GM18858 (cell line): ENCODE data around the gene TMEM131L.
"Not testable (repeated sequence)": the region's sequence is repeated elsewhere in the genome, so short reads cannot be mapped to it uniquely, and the experiment has no call there.

Source experiments
- ATAC-seq: cut with Tn5 transposase; IDR thresholded peaks from one replicate; pipeline ENCODE4 v1.9.1; 2021; ENCODE audit not compliant: unreplicated experiment

The TMEM131L gene

DNA sequence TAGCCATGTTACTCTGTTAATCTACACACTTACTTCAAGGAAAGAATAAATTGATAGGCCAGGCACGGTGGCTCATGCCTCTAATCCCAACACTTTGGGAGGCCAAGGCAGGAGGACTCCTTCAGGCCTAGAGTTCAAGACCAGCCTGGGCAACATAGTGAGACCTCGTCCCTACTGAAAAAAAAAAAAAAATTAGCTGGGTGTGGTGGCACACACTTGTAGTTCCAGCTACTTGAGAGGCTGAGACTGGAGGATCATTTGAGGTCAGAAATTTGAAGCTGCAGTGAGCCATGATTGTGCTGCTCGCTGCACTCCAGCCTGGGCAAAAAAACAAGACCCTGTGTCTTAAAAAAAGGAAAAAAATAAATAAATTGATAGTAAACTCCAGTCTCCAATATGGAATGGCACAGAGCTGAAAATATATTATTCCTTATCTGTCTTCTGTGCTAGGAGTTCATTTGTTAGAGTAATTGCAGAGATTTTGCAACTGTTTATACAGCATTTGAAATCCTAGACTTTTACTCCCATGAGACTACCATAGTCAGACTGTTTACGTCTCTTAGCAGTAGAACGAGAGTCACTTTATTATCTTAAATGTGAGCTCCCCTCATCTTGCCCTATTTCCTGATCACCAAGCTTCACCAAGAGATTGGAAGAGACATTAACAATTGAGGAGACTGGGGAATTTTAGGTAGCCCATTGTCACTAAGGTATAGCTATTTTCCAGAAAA, 18.8 kb upstream of the TMEM131L start:
- ATAC-seq, result no peak

DNA sequence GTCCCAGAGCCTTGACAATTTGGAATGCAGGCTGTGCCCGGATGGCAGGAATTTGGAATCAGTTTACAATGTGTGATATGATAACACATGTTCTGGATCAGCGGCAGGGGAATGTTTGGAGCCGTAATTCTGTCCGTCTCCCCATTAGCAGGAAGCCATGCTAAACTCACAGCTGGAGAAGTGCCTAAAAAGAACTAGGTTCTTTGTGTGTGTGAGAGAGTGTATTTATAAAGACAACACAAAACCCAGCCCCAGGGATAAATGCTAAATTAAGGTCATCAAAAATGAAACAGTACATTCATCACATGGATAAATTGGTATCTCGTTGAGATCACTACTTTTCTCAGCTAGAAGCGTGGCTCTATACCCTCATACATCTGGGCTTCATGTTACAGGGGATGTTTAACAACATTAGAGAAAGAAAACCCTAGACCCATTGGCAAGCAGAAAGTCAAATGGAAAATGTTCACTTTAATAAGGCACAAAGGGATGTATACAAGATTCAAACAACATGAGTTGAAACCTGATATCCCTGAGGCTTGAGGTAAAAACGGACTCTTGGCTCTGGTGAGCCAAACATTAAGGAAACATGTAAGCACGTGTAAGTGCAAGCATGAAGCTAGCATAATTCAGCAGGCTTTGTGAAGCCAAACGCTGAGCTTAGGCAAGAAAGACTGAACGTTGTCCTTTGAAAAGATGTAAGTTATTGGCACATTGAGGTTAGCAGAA, 18.0 kb upstream of the TMEM131L start:
- ATAC-seq, result no peak

DNA sequence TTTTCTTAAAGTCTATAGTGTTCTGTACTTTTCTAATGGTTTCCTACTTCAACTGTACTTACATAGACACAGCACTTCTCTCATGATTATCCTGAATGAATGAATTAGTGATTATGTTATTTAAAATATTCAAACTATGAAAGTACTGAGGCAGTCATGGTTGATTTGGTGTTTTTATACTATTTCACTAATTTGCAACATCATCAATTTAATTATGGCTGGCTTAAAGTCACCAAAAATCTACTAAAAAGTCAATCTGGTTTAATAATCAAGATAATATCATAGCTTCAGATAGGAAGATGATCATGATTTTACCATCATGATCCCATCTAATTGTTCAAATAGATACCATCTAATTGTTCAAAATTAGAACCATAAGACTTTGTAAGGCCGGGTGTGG, 16.8 kb upstream of the TMEM131L start:
- ATAC-seq, result no peak

DNA sequence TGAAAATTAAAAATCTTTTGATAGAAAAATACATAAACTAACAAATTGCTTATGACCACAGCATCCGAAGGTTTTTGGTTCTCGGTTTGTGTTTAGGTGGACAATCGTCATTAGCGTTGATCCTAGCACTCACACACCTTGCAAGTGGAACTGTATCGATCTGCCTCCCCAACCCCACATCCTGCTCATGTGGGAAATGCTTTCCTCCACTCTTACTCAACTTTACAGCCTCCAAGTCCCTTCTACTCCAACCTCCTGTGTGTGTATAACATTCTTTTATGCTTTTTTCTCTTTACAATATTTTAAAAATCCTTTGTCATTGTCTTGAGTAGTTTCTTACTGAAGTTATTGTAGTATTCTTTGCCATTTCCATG, 15.6 kb upstream of the TMEM131L start:
- ATAC-seq, result no peak

DNA sequence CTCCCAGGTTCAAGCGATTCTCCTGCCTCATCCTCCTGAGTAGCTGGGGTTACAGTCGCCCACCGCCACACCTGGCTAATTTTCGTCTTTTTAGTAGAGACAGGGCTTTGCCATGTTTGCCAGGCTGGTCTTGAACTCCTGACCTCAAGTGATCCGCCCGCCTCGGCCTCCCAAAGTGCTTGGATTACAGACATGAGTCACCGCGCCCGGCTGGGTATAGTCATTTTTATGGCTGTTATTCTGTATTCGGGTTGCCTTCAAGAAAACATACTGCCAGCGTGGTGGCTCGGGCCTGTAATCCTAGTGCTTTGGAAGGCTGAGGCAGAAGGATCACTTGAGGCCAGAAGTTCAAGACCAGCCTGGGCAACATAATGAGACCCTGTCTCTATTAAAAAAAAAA, 15.0 kb upstream of the TMEM131L start:
- ATAC-seq, result not testable (repeated sequence)

DNA sequence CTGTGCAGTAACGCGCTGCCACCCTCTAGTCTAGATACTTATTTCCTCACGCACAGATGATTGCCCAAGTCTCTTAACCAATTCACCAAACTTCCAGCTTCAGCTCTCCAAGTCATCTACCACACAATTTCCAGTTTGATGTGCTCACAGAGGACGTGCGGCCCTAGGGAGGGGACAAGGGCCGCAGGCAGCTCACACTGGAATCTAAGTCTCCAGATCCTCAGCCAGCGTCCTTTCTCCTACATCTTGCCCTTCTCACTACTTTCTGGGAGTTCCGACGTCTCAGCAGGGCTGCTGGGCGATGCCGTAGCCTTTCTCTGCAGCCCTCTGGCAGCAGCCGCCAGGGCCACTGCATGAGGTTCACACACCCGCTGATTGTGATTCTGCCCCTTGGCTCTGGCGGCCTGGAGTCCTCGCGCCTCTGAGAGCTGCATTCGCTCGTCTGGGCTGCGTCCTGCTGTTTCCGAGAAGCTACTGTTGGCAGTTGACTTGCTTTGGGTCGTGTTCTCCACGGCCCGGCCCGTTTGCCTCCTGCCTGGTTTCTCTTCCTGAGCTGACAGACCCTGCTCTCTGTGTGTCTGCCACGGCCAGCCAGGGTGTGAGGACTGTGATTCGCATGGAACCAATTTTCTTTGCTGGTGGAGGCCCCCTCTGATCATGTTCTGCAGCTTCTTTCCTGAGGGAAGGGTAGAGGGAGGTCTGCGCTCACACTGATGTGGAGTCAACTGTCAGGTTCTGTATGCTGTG, 14.1 kb upstream of the TMEM131L start:
- no peak for ATAC-seq

DNA sequence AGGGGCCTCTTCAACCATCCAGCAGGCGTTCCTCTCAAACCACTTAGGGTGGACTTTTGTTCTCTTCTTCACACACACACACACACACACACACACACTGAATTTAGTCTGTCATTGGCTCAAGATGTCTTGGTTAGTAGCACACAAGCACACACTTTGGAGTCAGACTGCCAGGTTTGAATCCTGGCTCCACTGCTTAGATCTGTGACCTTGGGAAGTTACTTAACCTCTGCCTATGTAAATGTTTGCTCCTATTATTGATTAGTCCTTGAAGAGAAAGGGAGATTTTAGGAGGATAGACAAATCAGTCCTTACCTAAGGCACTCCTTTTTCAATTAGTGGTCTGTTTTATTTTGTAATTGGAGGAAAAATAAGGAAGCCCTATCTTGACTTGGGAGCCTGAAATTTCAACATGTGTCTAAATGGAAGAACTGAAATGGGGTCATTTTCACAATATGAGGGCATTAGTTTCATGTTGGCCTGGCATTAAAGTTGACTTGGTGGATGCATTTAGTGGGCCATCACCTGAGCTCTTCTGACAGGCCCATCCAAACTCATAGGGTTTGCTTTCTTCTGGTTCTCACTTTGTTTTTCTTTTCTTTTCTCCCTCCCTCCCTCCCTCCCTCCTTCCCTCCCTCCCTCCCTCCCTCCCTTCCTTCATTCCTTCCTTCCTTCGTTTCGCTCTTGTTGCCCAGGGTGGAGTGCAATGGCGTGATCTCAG, 13.3 kb upstream of the TMEM131L start:
- no peak for ATAC-seq

DNA sequence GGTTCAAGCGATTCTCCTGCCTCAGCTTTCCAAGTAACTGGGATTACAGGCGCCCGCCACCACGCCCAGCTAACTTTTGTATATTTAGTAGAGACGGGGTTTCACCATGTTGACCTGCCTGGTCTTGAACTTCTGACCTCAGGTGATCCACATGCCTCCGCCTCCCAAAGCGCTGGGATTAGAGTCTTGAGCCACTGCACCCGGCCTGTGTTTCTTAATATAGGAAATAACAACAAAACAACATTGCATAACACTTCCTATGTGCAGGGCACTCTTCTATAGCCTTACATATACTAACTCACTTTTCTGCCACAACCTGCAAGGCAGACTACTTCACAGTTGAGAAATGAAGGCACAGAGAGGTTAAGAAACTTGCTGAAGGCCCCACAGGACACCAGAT, 12.8 kb upstream of the TMEM131L start:
- no peak for ATAC-seq

DNA sequence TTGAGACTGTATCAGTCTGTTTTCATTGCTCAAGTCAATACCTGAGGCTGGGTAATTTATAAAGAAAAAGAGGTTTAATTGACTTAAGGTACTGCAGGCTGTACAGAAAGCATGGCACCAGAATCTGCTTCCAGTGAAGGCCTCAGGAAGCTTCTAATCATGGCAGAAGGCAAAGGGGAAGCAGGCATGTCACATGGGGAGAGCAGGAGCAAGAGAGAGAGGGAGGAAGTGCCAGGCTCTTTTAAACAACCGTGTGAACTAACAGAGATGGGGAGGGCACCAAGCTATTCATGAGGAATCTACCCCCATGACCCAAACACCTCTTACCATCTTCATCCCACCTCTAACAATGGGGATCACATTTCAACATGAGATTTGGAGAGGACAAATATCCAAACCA, 7.2 kb upstream of the TMEM131L start:
- no peak for ATAC-seq

DNA sequence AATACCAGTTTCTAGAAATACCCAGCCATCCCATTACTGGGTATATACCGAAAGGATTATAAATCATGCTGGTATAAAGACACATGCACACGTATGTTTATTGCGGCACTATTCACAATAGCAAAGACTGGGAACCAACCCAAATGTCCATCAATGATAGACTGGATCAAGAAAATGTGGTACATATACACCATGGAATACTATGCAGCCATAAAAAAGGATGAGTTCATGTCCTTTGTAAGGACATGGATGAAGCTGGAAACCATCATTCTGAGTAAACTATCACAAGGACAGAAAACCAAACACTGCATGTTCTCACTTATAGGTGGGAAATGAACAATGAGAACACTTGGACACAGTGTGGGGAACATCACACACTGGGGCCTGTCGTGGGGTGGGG, 4.6 kb upstream of the TMEM131L start:
- ATAC-seq, result not testable (repeated sequence)

DNA sequence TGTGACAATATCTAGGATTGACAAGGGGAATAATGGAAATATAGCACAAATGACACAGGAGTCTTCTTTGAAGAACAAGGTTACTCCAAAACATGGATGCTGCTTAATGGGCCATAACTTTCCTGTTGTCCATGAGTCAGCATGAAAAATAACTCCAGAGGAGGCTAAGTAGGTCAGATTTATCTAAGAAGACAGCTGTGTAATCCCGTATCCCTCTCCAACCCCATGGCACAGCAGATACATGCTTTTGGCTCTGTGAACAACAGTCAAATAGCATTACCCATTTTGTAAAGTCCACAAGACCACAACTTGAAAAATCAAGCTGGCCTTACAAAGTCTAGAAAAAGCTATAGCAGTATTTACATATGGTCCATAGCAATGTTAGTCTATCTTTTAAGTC, 2.1 kb upstream of the TMEM131L start:
- ATAC-seq, result no peak

DNA sequence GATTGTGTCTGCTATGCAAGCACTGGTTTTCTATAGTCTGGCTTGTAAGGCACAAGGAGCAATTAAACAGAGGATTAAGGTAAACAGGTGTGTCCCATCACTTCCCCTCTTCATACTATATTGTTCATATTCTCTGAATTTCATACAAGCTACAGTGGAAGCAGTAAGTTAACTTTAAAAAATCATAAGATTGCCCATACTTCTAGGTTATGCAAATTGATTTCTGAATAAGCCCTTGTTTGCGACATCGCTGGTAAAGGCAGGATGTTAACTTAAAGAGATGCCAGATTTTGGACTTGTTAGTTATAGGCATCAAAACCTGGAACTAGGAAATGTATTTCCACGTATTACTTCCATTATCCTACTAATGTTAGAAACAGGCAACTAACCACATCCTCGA, 1.0 kb upstream of the TMEM131L start:
- ATAC-seq, result no peak

DNA sequence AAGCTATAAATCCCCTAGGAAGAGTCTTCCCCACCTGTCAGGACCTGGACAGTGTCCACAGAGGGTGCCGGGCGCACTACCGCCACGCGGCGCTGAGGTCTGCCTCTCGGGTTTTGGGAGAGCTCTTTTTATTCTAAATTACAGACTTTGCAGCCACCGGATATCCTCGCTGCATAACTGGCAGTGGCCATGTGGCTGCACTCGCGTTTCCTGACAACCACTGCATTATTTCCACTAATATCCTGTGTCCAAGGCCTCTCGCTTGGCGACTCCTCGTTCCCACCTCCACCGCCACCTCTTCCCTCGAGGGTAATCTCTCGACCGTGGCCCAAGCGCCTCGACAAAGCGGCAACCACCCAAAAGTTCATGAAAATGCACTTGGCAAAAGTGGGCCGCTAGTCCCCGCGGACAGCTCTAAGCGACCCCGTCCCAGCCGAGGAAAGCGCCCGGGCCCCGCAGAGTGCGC, 512 bp upstream of the TMEM131L start:
- no peak for ATAC-seq

DNA sequence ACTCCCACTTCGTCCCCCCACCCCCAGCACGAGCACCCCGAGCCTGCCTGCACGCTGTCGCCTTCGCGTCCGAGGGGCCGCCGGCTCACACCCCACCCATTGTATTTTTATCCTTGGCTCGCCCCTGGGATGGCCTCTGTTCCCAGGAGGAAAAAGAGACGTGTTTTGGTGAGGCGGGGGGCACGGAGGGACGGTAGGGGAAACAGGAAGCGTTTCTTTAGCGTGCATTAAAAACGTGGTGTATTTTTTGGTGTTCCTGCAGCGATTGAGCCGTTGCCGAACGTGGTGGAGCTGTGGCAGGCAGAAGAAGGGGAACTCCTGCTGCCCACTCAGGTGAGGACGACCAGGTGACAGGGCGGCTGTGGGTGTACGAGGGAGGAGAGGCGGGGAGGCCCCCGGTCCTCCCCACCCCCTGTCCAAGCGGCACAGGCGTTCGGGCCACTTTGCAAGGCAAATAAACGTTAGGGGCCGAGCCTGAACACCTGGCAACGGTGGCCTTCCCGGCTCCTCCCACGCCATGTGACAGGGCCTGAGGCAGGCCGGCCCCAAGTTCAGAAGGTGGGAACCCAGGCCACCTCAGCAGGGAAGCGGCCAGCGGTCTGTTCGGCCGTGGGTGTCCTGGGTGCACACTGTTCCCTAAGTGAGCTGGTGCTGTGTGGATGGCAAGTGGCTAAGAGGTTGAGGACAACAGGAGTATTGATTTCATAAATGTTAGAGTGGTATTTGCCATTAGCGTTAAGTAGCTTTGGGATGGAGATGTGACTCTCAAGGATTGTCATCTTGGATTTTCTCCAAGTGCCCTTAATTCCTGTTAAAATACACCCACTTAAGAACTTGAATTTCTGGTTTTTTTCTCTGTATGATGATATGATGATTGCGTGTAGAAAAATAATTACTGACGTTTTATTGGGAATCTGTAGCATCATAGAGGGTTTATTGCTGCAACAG, 1.1 kb downstream of the TMEM131L start:
- peak; percentile 42 for ATAC-seq

DNA sequence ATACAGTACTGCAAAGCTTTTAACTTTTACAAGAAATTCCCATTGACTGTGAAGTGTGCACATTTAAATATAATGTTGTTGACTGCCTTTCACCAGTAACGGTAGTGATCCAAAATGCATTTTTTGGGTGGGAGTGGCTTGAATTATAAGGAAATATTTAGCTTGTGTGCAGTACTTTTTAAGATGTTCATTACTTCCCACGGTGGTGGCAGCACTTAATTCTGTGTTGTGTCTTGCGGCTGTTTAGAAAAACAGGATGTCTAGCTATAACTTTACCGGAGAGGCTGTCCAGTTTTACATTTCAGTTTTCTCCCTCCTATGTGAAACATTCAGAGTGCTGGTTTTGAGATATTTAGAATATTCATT, 1.7 kb downstream of the TMEM131L start:
- ATAC-seq, result no peak

DNA sequence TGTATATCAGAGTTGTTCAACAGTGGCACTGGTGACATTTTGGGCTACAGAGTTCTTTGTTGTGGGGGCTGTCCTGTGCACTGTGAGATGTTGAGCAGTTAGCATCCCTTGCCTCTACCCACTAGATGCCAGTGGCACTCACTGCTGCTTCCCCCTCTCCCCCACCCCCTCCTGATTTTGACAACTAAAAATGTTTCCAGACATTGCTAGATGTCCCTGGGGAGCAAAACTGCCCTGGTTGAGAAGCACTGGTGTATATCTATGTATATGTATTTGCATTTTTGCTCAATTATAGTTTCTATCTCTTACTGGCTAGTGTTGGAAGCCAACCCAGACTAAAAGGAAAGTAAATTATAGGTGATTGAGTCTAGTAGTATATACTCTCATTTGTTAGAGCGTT, 2.4 kb downstream of the TMEM131L start:
- peak; percentile 29 for ATAC-seq

DNA sequence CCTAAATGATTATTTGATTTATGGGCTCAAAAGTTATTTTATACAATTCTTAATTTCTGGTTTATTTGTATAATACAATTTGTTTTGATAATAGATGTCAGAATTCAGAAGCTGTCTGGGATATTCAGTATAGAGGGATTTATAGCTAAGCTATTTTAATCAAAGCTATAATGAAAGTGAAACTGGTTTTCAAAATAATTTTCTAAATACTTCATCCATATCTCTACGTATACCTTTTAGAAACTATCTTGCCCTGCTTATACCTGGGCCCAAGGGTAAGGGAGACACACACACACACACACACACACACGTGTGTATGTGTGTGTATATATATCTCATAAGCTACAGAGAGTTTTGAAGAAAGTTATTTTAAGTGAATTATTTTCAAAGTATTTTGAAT, 2.9 kb downstream of the TMEM131L start:
- no peak for ATAC-seq

DNA sequence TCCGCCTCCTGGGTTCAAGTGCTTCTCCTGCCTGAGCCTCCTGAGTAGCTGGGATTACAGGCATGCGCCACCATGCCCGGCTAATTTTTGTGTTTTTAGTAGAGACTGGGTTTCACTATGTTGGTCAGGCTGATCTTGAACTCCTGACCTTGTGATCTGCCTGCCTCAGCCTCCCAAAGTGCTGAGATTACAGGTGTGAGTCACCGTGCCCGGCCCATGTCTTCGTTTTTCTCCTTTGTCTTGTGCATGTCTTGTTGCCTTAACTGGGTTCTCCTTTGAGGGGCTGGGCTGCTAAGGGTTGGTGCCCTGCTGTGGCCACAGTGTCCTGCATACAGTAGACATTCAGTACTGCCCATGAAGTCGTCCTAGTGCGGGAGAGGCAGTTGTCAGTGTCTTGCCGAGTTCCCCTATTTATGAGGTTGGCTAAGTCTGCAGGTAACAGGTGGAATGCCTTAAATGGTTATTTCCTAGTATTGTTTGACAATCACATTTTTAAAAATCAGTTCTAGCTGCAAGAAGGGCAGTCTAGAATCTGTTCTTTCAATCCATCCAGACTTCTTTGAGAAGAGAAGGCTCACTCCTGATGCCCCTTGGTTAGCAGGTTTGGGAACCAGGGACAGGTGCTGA, 5.0 kb downstream of the TMEM131L start:
- ATAC-seq, result not testable (repeated sequence)

DNA sequence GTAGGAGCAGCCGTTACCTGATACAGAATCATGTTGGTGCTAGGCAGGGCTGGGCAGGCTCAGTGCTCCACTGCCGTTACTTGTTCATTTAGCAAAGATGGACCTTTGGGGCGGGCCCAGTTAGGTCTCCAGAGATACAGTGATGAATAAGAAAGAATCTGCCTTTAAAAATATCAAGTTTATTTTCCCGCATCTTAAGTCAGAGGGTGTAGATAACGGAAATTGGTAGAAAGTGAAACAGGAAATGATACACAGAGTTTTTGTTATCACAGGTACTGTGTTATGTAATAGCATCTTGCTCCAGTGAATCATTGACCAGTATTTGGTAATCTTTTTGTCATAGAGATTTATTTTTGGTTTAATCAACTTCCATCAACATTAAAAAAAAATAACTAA, 5.5 kb downstream of the TMEM131L start:
- peak; percentile 27 for ATAC-seq
